Small intestine (tissue), 7 donors: ENCODE results near the gene ELP1. TPM values are rescaled to one million over a fixed set of nuclear protein-coding genes. Genes with fewer than 3 reads are reported as not detected.
A peak's percentile ranks its signal among the peaks of the same experiment; 100 is the strongest.
"Not testable (repeated sequence)": the region's sequence is repeated elsewhere in the genome, so short reads cannot be mapped to it uniquely, and the experiment has no call there.

ENCODE experiments used
- DNase-seq, 2 donors: peaks; one replicate each; pipeline versions ENCODE4 v3.0.0 to v3.0.0-alpha.2; 2013
- FAIRE-seq: peaks from 2 replicates; lab custom pipeline; 2012; peaks lifted over from hg19 to GRCh38; lab: Jason Lieb, UNC
- H3K27ac ChIP-seq, 3 donors: one replicate each; pipeline ENCODE4 v1.5.1; 2013; ENCODE audit warnings: low read length in 2 of 3, mild to moderate bottlenecking in 2 of 3, control low read depth in 1 of 3, inconsistent platforms in 1 of 3, low read depth in 1 of 3, moderate library complexity in 1 of 3
- H3K27me3 ChIP-seq, 3 donors: one replicate each; pipeline ENCODE4 v1.6.1; 2013; ENCODE audit warnings: low read length in 3 of 3, inconsistent platforms in 1 of 3; ENCODE audit not compliant: control insufficient read depth in 3 of 3, insufficient read depth in 3 of 3
- H3K36me3 ChIP-seq, 3 donors: one replicate each; pipeline ENCODE4 v1.6.1; 2013; ENCODE audit warnings: low read length in 3 of 3, inconsistent platforms in 1 of 3, low read depth in 1 of 3, mild to moderate bottlenecking in 1 of 3, moderate library complexity in 1 of 3; ENCODE audit not compliant: control insufficient read depth in 3 of 3, insufficient read depth in 2 of 3
- H3K4me1 ChIP-seq, 3 donors: one replicate each; pipeline ENCODE4 v1.6.1; 2013; ENCODE audit warnings: low read length in 2 of 3, inconsistent platforms in 1 of 3, low read depth in 1 of 3, mild to moderate bottlenecking in 1 of 3, moderate library complexity in 1 of 3; ENCODE audit not compliant: control insufficient read depth in 3 of 3, insufficient read depth in 2 of 3
- H3K4me3 ChIP-seq, 3 donors: one replicate each; pipeline ENCODE4 v1.5.1; 2013; ENCODE audit warnings: low read length in 3 of 3, control low read depth in 1 of 3, inconsistent platforms in 1 of 3, low read depth in 1 of 3, mild to moderate bottlenecking in 1 of 3, moderate library complexity in 1 of 3
- H3K9me3 ChIP-seq, 2 donors: one replicate each; pipeline ENCODE4 v1.6.1; 2013; ENCODE audit warnings: low read depth in 1 of 2, low read length in 1 of 2; ENCODE audit not compliant: control insufficient read depth in 2 of 2, insufficient read depth in 1 of 2
- WGBS, 3 donors: extraction: QIAGEN DNeasy Blood & Tissue Kit; methylation state at CpG; one replicate each; pipeline ENCODE4 v1.1.7; 2013; 5-methylcytosine and 5-hydroxymethylcytosine counted together
- polyA plus RNA-seq, 4 donors: library from polyadenylated mRNA; stranded (reverse) in 3 of 4; unstranded in 1 of 4; fragments of 200-250 nt in 3 of 4; fragments of 120-200 nt in 1 of 4; gene quantifications; one replicate each; pipeline versions ENCODE4 v1.2.1 to v1.2.3, GENCODE V29; 2013
- donor health status: healthy with polysubstance abuse.
- donor health status: control.
- donor health status: control.
- donor health status: Bipolar disorder and iron deficiency.
- donor health status: healthy.

The ELP1 gene
- polyA plus RNA-seq, 4 donors: 3.8 to 24.6 (median 11.4) TPM

DNA sequence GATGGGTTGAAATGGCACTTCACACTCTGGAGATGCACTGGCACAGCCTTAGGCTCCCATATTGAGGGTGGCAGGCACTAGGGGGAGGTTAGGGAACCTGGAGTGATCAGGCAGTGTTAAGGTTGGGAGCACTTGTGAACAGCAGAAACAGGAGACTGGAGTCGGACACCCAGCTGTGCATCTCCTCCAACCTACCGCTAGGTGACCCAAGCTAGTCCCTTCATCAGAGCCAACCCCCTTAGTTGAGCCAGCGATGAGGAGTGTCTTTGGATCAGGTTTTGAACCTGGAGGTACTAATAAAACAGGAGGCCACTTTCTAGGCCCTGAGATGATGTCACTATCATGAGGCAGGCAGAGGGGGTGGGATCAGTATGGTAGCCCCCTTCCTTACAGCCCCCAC lies 79.8 kb downstream of the ELP1 start:
- H3K9me3 ChIP-seq: no peaks in the 10 kb centered on the region
- H3K27ac ChIP-seq: no peak overlapping the region
- H3K36me3 ChIP-seq: no peaks in the 10 kb centered on the region
- no peaks in the 10 kb centered on the region for H3K27me3 ChIP-seq
- H3K4me3 ChIP-seq: no peak overlapping the region
- DNase-seq: no peak
- H3K4me1 ChIP-seq: no peaks in the 10 kb centered on the region
- 86 to 97% (median 94%) methylated on average over 3 of the region's 3 CpGs for WGBS, 3 donors
- FAIRE-seq: no peak

DNA sequence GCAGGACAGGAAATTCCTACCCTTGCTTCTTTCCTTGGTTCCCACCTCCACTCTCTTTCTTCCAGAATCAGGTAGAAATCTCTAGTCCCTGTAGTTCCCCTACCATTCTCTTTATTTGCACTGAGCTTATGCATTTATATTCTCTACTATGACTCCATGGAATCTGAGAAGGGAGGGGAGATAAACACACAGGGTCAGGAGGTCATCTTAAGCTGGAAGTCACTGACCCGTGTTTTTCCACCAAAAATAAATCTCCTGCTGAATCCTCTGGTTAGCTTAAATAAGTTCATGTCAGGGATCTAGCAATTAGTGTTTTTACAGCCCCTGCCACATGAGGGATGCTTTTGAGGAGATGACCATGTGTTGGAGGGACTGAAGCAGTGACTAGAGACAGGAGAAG lies 81.8 kb downstream of the ELP1 start:
- Histone ChIP-seq H3K27ac (no peak overlapping the region), H3K27me3 (no peaks in the 10 kb centered on the region), H3K36me3 (no peaks in the 10 kb centered on the region), H3K9me3 (no peaks in the 10 kb centered on the region), H3K4me1 (no peaks in the 10 kb centered on the region), H3K4me3 (no peak overlapping the region)
- DNase-seq (no peak), FAIRE-seq (no peak)
- WGBS, 3 donors: 11 to 25% (median 19%) methylated on average over 1 of the region's 1 CpG

DNA sequence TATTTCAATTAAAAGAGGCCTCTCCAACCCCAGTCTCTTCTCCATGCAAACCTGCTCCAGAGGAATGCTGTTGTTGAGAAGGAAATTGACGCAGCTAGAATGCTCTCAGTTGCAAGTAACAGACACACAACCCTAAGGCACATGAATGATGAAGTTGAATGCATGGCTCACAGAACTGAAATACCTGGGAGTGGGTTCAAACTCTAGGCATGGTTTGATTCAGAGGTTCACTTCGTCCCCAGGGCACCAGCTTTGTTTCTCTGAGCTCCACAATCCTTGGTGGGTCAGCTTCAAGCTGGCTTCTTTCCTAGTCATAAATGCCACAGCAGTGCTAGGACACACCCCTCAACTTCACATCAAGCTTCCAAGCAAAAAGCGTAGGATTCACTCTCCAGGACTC lies 82.8 kb downstream of the ELP1 start:
- Histone ChIP-seq H3K36me3 (no peaks in the 10 kb centered on the region), H3K4me1 (no peaks in the 10 kb centered on the region), H3K9me3 (no peaks in the 10 kb centered on the region), H3K4me3 (no peak overlapping the region), H3K27me3 (no peaks in the 10 kb centered on the region), H3K27ac (no peak overlapping the region)
- 74 to 91% (median 79%) methylated on average over 3 of the region's 3 CpGs for WGBS, 3 donors
- DNase-seq: no peak
- no peak for FAIRE-seq

DNA sequence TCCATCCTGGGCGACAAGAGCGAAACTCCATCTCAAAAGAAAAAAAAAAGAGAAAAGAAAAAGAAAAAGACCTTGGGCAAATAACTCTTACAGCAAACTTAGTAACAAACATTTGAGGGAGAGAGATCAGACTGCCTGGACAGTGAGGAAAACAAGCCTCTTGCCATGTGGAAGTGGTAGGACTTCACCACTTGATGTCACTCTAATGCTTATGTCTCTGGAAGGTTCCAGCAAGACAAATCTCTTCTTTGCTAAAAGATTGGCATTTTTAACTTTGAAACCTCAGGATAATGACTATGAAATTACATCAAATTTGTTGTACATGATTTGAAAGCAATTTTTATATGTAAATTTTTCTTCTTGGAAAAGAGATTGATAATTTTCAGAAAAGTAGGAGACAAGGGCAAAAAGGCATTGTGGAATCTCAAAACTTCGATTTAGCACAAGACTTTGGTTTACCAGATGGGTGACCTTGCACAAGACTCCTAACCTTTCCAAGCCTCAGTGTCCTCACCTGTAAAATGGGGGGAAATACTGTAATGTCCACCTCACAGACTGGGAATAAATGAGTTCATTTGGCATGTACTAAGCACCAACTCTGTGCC lies 83.5 kb downstream of the ELP1 start:
- FAIRE-seq: no peak
- H3K27ac ChIP-seq: no peak overlapping the region

DNA sequence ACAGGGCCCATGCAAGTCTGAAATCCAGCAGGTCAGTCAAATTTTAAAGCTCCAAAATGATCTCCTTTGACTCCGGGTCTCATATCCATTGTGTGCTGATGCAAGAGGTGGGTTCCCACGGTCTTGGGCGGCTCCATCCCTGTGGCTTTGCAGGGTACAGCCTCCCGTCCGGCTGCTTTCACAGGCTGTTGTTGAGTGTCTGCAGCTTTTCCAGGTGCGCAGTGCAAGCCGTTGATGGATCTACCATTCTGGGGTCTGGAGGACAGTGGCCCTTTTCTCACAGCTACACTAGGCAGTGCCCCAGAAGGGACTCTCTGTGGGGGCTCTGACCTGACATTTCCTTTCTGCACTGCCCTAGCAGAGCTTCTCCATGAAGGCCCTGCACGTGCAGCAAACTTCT lies 85.6 kb downstream of the ELP1 start:
- DNase-seq, H3K9me3 ChIP-seq, FAIRE-seq, H3K36me3 ChIP-seq, H3K27ac ChIP-seq, H3K27me3 ChIP-seq, H3K4me3 ChIP-seq, H3K4me1 ChIP-seq: not testable (repeated sequence)
- 93 to 97% (median 93%) methylated on average over 8 of the region's 8 CpGs for WGBS, 3 donors

More for the DNA sequence above, 83.5 kb downstream of the ELP1 start:
- WGBS, 3 donors: 94 to 99% (median 95%) methylated on average over 3 of the region's 3 CpGs
- Histone ChIP-seq H3K4me1 (no peaks in the 10 kb centered on the region), H3K9me3 (no peaks in the 10 kb centered on the region), H3K27me3 (no peaks in the 10 kb centered on the region), H3K4me3 (no peak overlapping the region), H3K36me3 (no peaks in the 10 kb centered on the region)
- peak; percentile 5 to 38 for DNase-seq

DNA sequence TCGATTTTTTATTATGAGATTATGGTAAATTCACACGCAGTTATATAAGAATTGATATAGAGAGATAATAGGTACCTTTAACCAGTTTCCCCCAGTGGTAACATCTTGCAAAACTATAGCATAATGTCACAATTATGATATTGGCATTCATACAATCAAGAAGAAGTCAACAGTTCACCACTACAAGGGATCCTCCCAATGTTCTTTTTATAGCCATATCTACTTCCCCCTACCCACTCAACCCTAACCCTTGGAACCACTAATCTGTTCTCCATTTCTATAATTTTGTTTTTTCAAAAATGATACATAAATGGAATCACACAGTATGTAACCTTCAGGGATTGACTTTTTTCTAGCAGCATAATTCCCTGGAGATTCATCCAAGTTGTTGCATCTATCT lies 88.0 kb downstream of the ELP1 start:
- Histone ChIP-seq H3K4me3 (no peak overlapping the region), H3K4me1 (no peaks in the 10 kb centered on the region), H3K27me3 (no peaks in the 10 kb centered on the region), H3K27ac (no peak overlapping the region), H3K9me3 (no peaks in the 10 kb centered on the region), H3K36me3 (no peaks in the 10 kb centered on the region)
- FAIRE-seq (no peak), DNase-seq (no peak)
- WGBS, 3 donors: 86 to 89% (median 86%) methylated on average over 2 of the region's 2 CpGs

DNA sequence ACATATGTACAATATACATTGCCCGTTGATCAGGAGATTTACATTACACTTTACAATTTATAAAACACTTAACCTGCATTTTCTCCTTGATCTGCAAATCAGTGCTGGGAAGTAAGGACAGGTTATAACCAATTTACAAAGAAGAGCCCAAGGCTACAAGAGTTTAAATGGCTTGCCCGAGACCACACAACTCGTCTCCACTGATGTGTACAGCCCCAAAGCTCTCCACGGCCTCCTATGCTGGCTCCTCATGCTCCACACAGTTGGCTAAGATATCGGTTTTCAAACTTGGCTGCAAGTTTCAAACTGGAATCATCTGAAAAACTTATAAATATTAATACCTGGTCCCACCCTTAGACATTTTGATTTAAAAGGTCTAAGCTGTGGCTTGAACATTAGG lies 88.4 kb downstream of the ELP1 start:
- DNase-seq: no peak
- 85 to 87% (median 86%) methylated on average over 5 of the region's 5 CpGs for WGBS, 3 donors
- no peak overlapping the region for H3K4me3 ChIP-seq
- FAIRE-seq: no peak
- no peaks in the 10 kb centered on the region for H3K4me1 ChIP-seq
- no peak overlapping the region for H3K27ac ChIP-seq
- no peaks in the 10 kb centered on the region for H3K9me3 ChIP-seq
- H3K27me3 ChIP-seq: no peaks in the 10 kb centered on the region
- H3K36me3 ChIP-seq: no peaks in the 10 kb centered on the region

DNA sequence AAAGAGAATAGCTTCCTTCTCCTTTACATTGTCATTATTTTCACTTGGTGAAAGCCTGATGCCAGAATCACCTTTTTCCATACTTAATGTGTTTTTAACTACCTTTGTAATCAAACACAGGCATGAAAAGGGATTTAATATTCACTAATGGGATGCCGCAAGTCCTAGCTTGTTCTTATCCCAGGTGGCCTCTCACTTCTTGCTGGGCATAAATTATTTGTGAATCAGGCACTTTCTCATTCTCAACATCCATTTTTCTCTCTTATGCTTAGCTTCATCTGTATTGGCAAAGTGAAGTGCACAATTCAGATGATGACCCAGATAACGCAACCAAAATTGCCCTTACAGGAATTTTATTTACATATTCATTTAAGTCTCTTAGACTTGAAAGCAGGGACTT lies 89.1 kb downstream of the ELP1 start:
- Histone ChIP-seq H3K4me3 (no peak overlapping the region), H3K36me3 (no peaks in the 10 kb centered on the region), H3K9me3 (no peaks in the 10 kb centered on the region), H3K27me3 (no peaks in the 10 kb centered on the region), H3K4me1 (no peaks in the 10 kb centered on the region), H3K27ac (no peak overlapping the region)
- no peak for DNase-seq
- FAIRE-seq: no peak
- WGBS, 3 donors: 75 to 91% (median 85%) methylated on average over 2 of the region's 2 CpGs

DNA sequence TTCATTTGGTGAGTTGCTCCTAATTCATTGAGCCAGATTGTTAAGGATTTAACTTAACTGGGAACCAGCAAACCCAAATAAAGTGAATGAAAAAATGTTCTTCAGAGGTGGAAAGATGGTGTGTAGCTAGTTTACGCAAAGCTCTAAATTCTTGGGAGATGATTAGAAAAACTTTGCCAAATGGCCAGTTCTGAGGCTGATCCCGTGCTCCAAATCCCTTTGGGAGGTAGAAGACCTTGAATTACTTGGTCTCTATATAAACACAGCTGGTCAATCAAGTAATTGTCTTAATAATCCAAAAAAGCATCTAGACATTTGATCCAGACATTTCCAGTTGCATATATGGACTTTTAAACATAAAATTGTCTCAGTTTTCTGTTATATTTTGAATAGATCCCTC lies 89.5 kb downstream of the ELP1 start:
- WGBS, 3 donors: 46 to 52% (median 50%) methylated on average over 2 of the region's 2 CpGs
- Histone ChIP-seq H3K9me3 (no peaks in the 10 kb centered on the region), H3K4me3 (no peak overlapping the region), H3K27ac (no peak overlapping the region), H3K36me3 (no peaks in the 10 kb centered on the region), H3K27me3 (no peaks in the 10 kb centered on the region), H3K4me1 (no peaks in the 10 kb centered on the region)
- DNase-seq (no peak), FAIRE-seq (no peak)
